WTC11 (cell line): ENCODE results near the gene ITGA3. TPM values are rescaled to one million over a fixed set of nuclear protein-coding genes. Genes with fewer than 3 reads are reported as not detected.

Source experiments
- ATAC-seq: fragments of 200-7000 bp; cut with Tn5 transposase; 2 replicates; pipeline ENCODE4 v1.10.0; 2021; ENCODE audit warnings: mild to moderate bottlenecking, moderate library complexity
- CTCF ChIA-PET: fragments of 300-600 bp; sonication (Branson Sonifier 250); formaldehyde crosslinking; loops from one replicate; lab custom pipeline; 2021; ENCODE audit warnings: antibody characterized with exemption; lab: Charles Lee
- POLR2A ChIA-PET: fragments of 350-600 bp; sonication (Branson Sonifier 250); formaldehyde crosslinking; loops from one replicate; lab custom pipeline; 2021; ENCODE audit warnings: antibody characterized with exemption; lab: Charles Lee
- DNase-seq: peaks from one replicate; pipeline ENCODE4 v3.0.0; 2021; ENCODE audit warnings: low spot score
- H3K27ac Mint-ChIP-seq: 2 replicates; pipeline ENCODE4 v1.8.0; 2021; ENCODE audit warnings: mixed read lengths
- H3K27me3 Mint-ChIP-seq: 2 replicates; pipeline ENCODE4 v1.8.0; 2021; ENCODE audit warnings: low read depth, mild to moderate bottlenecking, moderate library complexity, mixed read lengths
- H3K36me3 Mint-ChIP-seq: 2 replicates; pipeline ENCODE4 v1.8.0; 2021; ENCODE audit warnings: mixed read lengths
- H3K4me1 Mint-ChIP-seq: 2 replicates; pipeline ENCODE4 v1.8.0; 2022; ENCODE audit warnings: mixed read lengths
- H3K4me3 Mint-ChIP-seq: 2 replicates; pipeline ENCODE4 v1.8.0; 2021; ENCODE audit warnings: mild to moderate bottlenecking, moderate library complexity, mixed read lengths
- H3K9me3 Mint-ChIP-seq: 2 replicates; pipeline ENCODE4 v1.8.0; 2021; ENCODE audit warnings: mixed read lengths
- E2F1 ChIP-seq: sonication (generic); formaldehyde crosslinking; IDR thresholded peaks from 2 replicates; pipeline ENCODE4 v1.8.0; 2022; ENCODE audit warnings: mild to moderate bottlenecking, missing genetic modification reagents
- GABPB1 ChIP-seq: sonication (generic); formaldehyde crosslinking; IDR thresholded peaks from 2 replicates; pipeline ENCODE4 v1.8.1; 2023; ENCODE audit warnings: mild to moderate bottlenecking, missing genetic modification reagents
- JAZF1 ChIP-seq: fragments of 250-450 bp; sonication (Bioruptor Pico); IDR thresholded peaks from 2 replicates; pipeline ENCODE4 v1.9.0; 2021; ENCODE audit warnings: moderate library complexity, mild to moderate bottlenecking, inconsistent platforms
- MXD4 ChIP-seq: fragments of 250-450 bp; sonication (Bioruptor Pico); IDR thresholded peaks from 2 replicates; pipeline ENCODE4 v1.8.0; 2021; ENCODE audit warnings: mild to moderate bottlenecking, moderate library complexity, borderline replicate concordance
- MYBL2 ChIP-seq: sonication (generic); formaldehyde crosslinking; IDR thresholded peaks from 2 replicates; pipeline ENCODE4 v1.8.1; 2023; ENCODE audit warnings: mild to moderate bottlenecking, moderate library complexity, missing genetic modification reagents
- NFYB ChIP-seq: sonication (generic); formaldehyde crosslinking; conservative IDR thresholded peaks from 2 replicates; pipeline ENCODE4 v1.8.0; 2022; ENCODE audit warnings: low read depth, missing genetic modification reagents
- ZNF263 ChIP-seq: sonication (generic); formaldehyde crosslinking; IDR thresholded peaks from 2 replicates; pipeline ENCODE4 v1.8.1; 2022; ENCODE audit warnings: low read depth, mild to moderate bottlenecking, moderate library complexity, missing genetic modification reagents
- ZNF532 ChIP-seq: fragments of 250-450 bp; sonication (Bioruptor Pico); IDR thresholded peaks from 2 replicates; pipeline ENCODE4 v1.9.0; 2021; ENCODE audit warnings: mild to moderate bottlenecking, borderline replicate concordance
- total RNA-seq: library from RNA; stranded (reverse); gene quantifications from 3 replicates; pipeline ENCODE4 v1.2.3, GENCODE V29; 2021
- TF ChIP-seq, protein P1 (sequence below): fragments of 250-450 bp; sonication (Bioruptor Pico); IDR thresholded peaks from 2 replicates; pipeline ENCODE4 v1.8.0; 2021; ENCODE audit warnings: mild to moderate bottlenecking
- TF ChIP-seq, protein P2 (sequence below): sonication (generic); formaldehyde crosslinking; IDR thresholded peaks from 2 replicates; pipeline ENCODE4 v1.8.1; 2022; ENCODE audit warnings: mild to moderate bottlenecking, moderate library complexity, missing genetic modification reagents
- TF ChIP-seq, protein P3 (sequence below): fragments of 200-600 bp; IDR thresholded peaks from 2 replicates; pipeline ENCODE4 v1.8.0; 2022; ENCODE audit warnings: antibody characterized with exemption
- TF ChIP-seq, protein P4 (sequence below): sonication (generic); formaldehyde crosslinking; IDR thresholded peaks from 2 replicates; pipeline ENCODE4 v1.8.0; 2023; ENCODE audit warnings: missing genetic modification reagents

Gene ITGA3
- total RNA-seq, 1 experiment from 2014 or later, result 35.3 TPM

GRCh38 chr17:50058296-50058953, 2.5 kb downstream of the ITGA3 start (continued):
- TF ChIP-seq ZNF532 (no peak), MXD4 (CRISPR knock-in tag) (no peak), MYBL2 (CRISPR knock-in tag) (no peak)
- TF ChIP-seq, protein P1, sequence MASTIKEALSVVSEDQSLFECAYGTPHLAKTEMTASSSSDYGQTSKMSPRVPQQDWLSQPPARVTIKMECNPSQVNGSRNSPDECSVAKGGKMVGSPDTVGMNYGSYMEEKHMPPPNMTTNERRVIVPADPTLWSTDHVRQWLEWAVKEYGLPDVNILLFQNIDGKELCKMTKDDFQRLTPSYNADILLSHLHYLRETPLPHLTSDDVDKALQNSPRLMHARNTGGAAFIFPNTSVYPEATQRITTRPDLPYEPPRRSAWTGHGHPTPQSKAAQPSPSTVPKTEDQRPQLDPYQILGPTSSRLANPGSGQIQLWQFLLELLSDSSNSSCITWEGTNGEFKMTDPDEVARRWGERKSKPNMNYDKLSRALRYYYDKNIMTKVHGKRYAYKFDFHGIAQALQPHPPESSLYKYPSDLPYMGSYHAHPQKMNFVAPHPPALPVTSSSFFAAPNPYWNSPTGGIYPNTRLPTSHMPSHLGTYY (CRISPR knock-in tag), result no peak

GRCh38 chr17:50059256-50059655, 3.3 kb downstream of the ITGA3 start:
- no peak overlapping the region for H3K27ac Mint-ChIP-seq
- TF ChIP-seq NFYB (CRISPR knock-in tag) (no peak), GABPB1 (CRISPR knock-in tag) (no peak), ZNF263 (CRISPR knock-in tag) (no peak), JAZF1 (CRISPR knock-in tag) (no peak), E2F1 (CRISPR knock-in tag) (no peak)
- TF ChIP-seq, protein P2, sequence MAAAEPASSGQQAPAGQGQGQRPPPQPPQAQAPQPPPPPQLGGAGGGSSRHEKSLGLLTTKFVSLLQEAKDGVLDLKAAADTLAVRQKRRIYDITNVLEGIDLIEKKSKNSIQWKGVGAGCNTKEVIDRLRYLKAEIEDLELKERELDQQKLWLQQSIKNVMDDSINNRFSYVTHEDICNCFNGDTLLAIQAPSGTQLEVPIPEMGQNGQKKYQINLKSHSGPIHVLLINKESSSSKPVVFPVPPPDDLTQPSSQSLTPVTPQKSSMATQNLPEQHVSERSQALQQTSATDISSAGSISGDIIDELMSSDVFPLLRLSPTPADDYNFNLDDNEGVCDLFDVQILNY (CRISPR knock-in tag), result no peak
- TF ChIP-seq, protein P3, sequence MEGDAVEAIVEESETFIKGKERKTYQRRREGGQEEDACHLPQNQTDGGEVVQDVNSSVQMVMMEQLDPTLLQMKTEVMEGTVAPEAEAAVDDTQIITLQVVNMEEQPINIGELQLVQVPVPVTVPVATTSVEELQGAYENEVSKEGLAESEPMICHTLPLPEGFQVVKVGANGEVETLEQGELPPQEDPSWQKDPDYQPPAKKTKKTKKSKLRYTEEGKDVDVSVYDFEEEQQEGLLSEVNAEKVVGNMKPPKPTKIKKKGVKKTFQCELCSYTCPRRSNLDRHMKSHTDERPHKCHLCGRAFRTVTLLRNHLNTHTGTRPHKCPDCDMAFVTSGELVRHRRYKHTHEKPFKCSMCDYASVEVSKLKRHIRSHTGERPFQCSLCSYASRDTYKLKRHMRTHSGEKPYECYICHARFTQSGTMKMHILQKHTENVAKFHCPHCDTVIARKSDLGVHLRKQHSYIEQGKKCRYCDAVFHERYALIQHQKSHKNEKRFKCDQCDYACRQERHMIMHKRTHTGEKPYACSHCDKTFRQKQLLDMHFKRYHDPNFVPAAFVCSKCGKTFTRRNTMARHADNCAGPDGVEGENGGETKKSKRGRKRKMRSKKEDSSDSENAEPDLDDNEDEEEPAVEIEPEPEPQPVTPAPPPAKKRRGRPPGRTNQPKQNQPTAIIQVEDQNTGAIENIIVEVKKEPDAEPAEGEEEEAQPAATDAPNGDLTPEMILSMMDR, result no peak
- TF ChIP-seq, protein P4, sequence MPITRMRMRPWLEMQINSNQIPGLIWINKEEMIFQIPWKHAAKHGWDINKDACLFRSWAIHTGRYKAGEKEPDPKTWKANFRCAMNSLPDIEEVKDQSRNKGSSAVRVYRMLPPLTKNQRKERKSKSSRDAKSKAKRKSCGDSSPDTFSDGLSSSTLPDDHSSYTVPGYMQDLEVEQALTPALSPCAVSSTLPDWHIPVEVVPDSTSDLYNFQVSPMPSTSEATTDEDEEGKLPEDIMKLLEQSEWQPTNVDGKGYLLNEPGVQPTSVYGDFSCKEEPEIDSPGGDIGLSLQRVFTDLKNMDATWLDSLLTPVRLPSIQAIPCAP, result no peak
- TF ChIP-seq, all 79 proteins: peak for 0
- DNase-seq (no peak), ATAC-seq (no peak)
- ChIA-PET POLR2A (no interaction called here), CTCF (interaction anchor here (1.8 to 2.8 kb wide), 2 partner anchors 28 to 35 kb away, joined by 5 to 16 read pairs; partner anchors contain the start of gene PDK2)
- Mint-ChIP-seq H3K27me3 (peaks cover 18% of the 10 kb centered on the region), H3K4me1 (peaks cover 27% of the 10 kb centered on the region), H3K36me3 (no peaks in the 10 kb centered on the region), H3K9me3 (no peaks in the 10 kb centered on the region), H3K4me3 (no peak overlapping the region)
